OCI-LY3 (cell line): ENCODE results near the gene TEC.
"Not testable (repeated sequence)": the region's sequence is repeated elsewhere in the genome, so short reads cannot be mapped to it uniquely, and the experiment has no call there.

Experiments
- H2AFZ ChIP-seq: fragments of 200-600, 300-600 bp; shearing (Covaris generic); 2 replicates; pipeline ENCODE4 v1.6.0; 2014; ENCODE audit warnings: antibody characterized with exemption, low read depth, low read length
- H3K27ac ChIP-seq: fragments of 200-600, 300-600 bp; sonication (generic); 2 replicates; pipeline ENCODE4 v1.5.1; 2014; ENCODE audit warnings: mild to moderate bottlenecking, low read length, moderate library complexity, mixed read lengths
- H3K27me3 ChIP-seq: fragments of 200-600, 300-600 bp; sonication (generic); 2 replicates; pipeline ENCODE4 v1.6.1; 2014; ENCODE audit warnings: low read depth, low read length, mixed read lengths
- H3K36me3 ChIP-seq: fragments of 200-600, 300-600 bp; sonication (generic); replicated peaks from 2 replicates; pipeline ENCODE3; 2014; ENCODE audit warnings: low read depth, low read length, mixed read lengths
- H3K4me1 ChIP-seq: fragments of 300-600, 200-600 bp; sonication (generic); 2 replicates; pipeline ENCODE4 v1.6.1; 2014; ENCODE audit warnings: low read length, mixed read lengths
- H3K4me2 ChIP-seq: fragments of 200-600, 300-600 bp; sonication (generic); 2 replicates; pipeline ENCODE4 v1.6.1; 2014; ENCODE audit warnings: low read length, mixed read lengths
- H3K4me3 ChIP-seq: fragments of 300-600, 200-600 bp; sonication (generic); 2 replicates; pipeline ENCODE4 v1.5.1; 2014; ENCODE audit warnings: antibody characterized with exemption, mild to moderate bottlenecking, low read length, moderate library complexity
- H3K79me2 ChIP-seq: fragments of 300-600, 200-600 bp; shearing (Covaris generic); 2 replicates; pipeline ENCODE4 v1.6.1; 2014; ENCODE audit warnings: mild to moderate bottlenecking, low read length, mixed read lengths
- H3K9ac ChIP-seq: fragments of 300-600, 200-600 bp; shearing (Covaris generic); 2 replicates; pipeline ENCODE4 v1.6.0; 2014; ENCODE audit warnings: mild to moderate bottlenecking, low read length, moderate library complexity
- H3K9me3 ChIP-seq: fragments of 200-600, 300-600 bp; shearing (Covaris generic); 2 replicates; pipeline ENCODE4 v1.6.1; 2014; ENCODE audit warnings: low read length, mixed read lengths; ENCODE audit not compliant: insufficient read depth
- H4K20me1 ChIP-seq: fragments of 200-600, 300-600 bp; sonication (generic); 2 replicates; pipeline ENCODE4 v1.6.1; 2016; ENCODE audit warnings: low read length, mixed read lengths; ENCODE audit not compliant: insufficient read depth
- CTCF ChIP-seq: fragments of 200-600, 300-600 bp; sonication (generic); IDR thresholded peaks from 2 replicates; pipeline ENCODE4 v1.5.1; 2014; ENCODE audit warnings: antibody characterized with exemption, low read length, low read depth
- EZH2phosphoT487 ChIP-seq: fragments of 200-600 bp; shearing (Covaris generic); IDR thresholded peaks from 2 replicates; pipeline ENCODE4 v1.6.1; 2018; ENCODE audit warnings: antibody characterized with exemption, mixed run types, low read depth

TEC gene

GRCh38 chr4:48189731-48190130, 79.9 kb downstream of the TEC start:
- H3K9ac ChIP-seq, result no peak overlapping the region
- no peaks in the 10 kb centered on the region for H4K20me1 ChIP-seq
- no peaks in the 10 kb centered on the region for H3K79me2 ChIP-seq
- no peaks in the 10 kb centered on the region for H3K27me3 ChIP-seq
- no peak overlapping the region for H3K4me2 ChIP-seq
- no peaks in the 10 kb centered on the region for H3K9me3 ChIP-seq
- H2AFZ ChIP-seq, result no peak overlapping the region
- no peak for TF ChIP-seq CTCF
- no peak for TF ChIP-seq EZH2phosphoT487
- no peaks in the 10 kb centered on the region for H3K36me3 ChIP-seq
- H3K27ac ChIP-seq, result no peak overlapping the region
- peaks cover 16% of the 10 kb centered on the region for H3K4me1 ChIP-seq
- H3K4me3 ChIP-seq, result no peak overlapping the region

GRCh38 chr4:48188390-48188789, 81.2 kb downstream of the TEC start:
- no peak overlapping the region for H3K4me2 ChIP-seq

GRCh38 chr4:48187813-48188212, 81.8 kb downstream of the TEC start:
- Histone ChIP-seq H3K4me2 (no peak overlapping the region), H3K79me2 (no peaks in the 10 kb centered on the region)

More at GRCh38 chr4:48188390-48188789, 81.2 kb downstream of the TEC start:
- Histone ChIP-seq H3K79me2 (no peaks in the 10 kb centered on the region), H3K4me1 (peaks cover 8% of the 10 kb centered on the region), H4K20me1 (no peaks in the 10 kb centered on the region), H3K4me3 (no peak overlapping the region), H2AFZ (no peak overlapping the region), H3K9ac (no peak overlapping the region), H3K9me3 (no peaks in the 10 kb centered on the region), H3K36me3 (no peaks in the 10 kb centered on the region), H3K27ac (no peak overlapping the region), H3K27me3 (no peaks in the 10 kb centered on the region)
- no peak for TF ChIP-seq CTCF
- TF ChIP-seq EZH2phosphoT487, result no peak

DNA sequence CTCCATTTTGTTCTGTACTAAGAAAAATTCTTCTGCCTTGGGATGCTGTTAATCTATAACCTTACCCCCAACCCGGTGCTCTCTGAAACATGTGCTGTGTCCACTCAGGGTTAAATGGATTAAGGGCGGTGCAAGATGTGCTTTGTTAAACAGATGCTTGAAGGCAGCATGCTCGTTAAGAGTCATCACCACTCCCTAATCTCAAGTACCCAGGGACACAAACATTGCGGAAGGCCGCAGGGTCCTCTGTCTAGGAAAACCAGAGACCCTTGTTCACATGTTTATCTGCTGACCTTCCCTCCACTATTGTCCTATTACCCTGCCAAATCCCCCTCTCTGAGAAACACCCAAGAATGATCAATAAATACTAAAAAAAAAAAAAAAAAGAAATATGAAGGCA, 82.6 kb downstream of the TEC start:
- H3K79me2 ChIP-seq, result not testable (repeated sequence)
- peaks cover 11% of the 10 kb centered on the region for H3K4me1 ChIP-seq

More at GRCh38 chr4:48187813-48188212, 81.8 kb downstream of the TEC start:
- Histone ChIP-seq H3K9ac (no peak overlapping the region), H3K27ac (no peak overlapping the region), H3K27me3 (no peaks in the 10 kb centered on the region), H2AFZ (no peak overlapping the region), H3K36me3 (no peaks in the 10 kb centered on the region), H3K9me3 (no peaks in the 10 kb centered on the region), H4K20me1 (no peaks in the 10 kb centered on the region), H3K4me1 (peaks cover 8% of the 10 kb centered on the region), H3K4me3 (no peak overlapping the region)
- TF ChIP-seq EZH2phosphoT487 (no peak), CTCF (no peak)

GRCh38 chr4:48186394-48186793, 83.2 kb downstream of the TEC start:
- H3K27ac ChIP-seq, H2AFZ ChIP-seq, H3K79me2 ChIP-seq, H3K4me3 ChIP-seq, H4K20me1 ChIP-seq, H3K27me3 ChIP-seq, H3K9ac ChIP-seq, H3K9me3 ChIP-seq, H3K36me3 ChIP-seq, H3K4me2 ChIP-seq: not testable (repeated sequence)
- peaks cover 15% of the 10 kb centered on the region for H3K4me1 ChIP-seq

More for the DNA sequence above, 82.6 kb downstream of the TEC start:
- H3K9ac ChIP-seq, H3K4me3 ChIP-seq, H3K9me3 ChIP-seq, H3K27ac ChIP-seq, H3K36me3 ChIP-seq, H4K20me1 ChIP-seq, H3K4me2 ChIP-seq, H2AFZ ChIP-seq, H3K27me3 ChIP-seq: not testable (repeated sequence)
